ENCODE measurements around the gene RAI14.
"Not testable (repeated sequence)": the region's sequence is repeated elsewhere in the genome, so short reads cannot be mapped to it uniquely, and the experiment has no call there.

The RAI14 gene

DNA sequence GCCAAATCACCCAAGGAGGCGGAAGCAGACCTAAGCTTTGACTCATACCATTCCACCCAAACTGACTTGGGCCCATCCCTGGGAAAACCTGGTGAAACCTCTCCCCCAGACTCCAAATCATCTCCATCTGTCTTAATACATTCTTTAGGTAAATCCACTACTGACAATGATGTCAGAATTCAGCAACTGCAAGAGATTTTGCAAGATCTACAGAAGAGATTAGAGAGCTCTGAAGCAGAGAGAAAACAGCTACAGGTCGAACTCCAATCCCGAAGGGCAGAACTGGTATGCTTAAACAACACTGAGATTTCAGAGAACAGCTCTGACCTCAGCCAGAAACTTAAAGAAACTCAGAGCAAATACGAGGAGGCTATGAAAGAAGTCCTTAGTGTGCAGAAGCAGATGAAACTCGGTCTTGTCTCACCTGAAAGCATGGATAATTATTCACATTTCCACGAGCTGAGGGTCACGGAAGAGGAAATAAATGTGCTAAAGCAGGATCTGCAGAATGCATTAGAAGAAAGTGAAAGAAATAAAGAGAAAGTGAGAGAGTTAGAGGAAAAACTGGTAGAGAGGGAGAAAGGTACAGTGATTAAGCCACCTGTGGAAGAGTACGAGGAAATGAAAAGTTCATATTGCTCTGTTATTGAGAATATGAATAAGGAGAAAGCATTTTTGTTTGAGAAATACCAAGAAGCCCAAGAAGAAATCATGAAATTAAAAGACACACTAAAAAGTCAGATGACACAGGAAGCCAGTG is 167.0 kb downstream of the RAI14 start:
- Mint-ChIP-seq H3K4me1 (peaks cover 2% of the 10 kb centered on the region), H3K4me3 (no peak overlapping the region), H3K27ac (no peak overlapping the region), H3K9me3 (no peaks in the 10 kb centered on the region), H3K36me3 (no peaks in the 10 kb centered on the region), H3K27me3 (peaks cover 16% of the 10 kb centered on the region)
- DNase-seq (ENCODE audit: low spot score in 2 of 2) (no peak), ATAC-seq (ENCODE audit: low read depth) (no peak)

DNA sequence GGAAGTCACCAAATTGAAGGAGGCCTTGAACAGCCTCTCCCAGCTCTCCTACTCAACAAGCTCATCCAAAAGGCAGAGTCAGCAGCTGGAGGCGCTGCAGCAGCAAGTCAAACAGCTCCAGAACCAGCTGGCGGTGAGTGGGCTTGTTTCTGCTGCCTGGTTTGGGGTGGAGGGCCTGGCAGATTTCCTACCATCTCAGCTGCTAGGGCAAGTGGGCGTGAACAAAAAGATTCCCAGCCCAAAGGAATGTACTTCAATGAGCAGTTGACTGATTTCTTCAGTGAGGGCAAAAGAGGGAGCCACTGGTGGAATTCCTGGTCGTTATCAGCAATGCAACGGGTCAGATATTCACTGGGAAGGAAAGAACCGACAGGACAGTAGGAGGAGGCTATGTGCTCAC is 170.2 kb downstream of the RAI14 start:
- no peak overlapping the region for H3K27ac Mint-ChIP-seq
- H3K4me1 Mint-ChIP-seq, result peaks cover 2% of the 10 kb centered on the region
- no peaks in the 10 kb centered on the region for H3K36me3 Mint-ChIP-seq
- ATAC-seq (ENCODE audit: low read depth) (no peak), DNase-seq (ENCODE audit: low spot score in 2 of 2) (no peak)
- no peak overlapping the region for H3K4me3 Mint-ChIP-seq
- peaks cover 16% of the 10 kb centered on the region for H3K27me3 Mint-ChIP-seq
- no peaks in the 10 kb centered on the region for H3K9me3 Mint-ChIP-seq

DNA sequence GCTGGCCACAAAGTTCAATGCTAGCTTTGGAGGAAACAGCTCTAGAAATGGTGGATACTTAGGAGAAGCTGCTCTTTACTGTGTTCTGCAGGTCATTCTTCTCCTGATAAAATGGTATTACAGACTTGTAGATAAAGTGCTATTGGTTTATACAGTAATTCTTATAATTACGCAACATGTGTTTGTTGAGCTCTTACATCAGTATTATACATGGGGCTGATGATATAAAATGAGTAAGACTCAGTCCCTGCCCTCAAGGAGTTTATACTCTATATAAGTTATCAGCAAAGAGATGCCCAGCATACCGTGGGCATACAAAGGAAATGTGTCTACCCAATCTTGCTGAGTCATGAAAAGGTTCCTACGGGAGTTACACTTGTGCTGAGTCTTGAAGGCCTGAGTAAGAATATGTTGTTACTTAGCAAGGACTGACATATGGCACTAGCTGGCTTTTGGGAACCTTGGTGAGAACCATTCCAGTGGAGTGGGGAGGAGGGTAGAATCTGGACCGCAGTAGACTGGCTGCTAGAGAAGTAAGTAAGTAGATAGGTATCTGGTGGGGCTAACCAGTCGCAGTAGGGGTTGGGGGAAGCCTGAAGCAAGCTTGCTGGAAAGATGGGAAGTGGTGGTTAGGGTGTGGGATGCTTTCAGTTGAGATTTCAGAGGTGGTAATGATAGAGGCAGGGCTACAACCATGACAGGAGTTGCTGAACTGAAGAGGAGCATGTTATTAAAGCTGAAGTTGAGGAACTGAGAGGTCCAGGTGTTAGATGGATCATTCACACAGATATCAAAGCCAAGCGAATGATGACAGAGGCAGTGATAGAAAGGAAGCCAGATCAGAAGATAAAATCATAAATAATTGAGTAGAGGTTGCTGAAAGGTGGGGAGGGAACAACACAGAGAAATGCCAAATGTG is 171.7 kb downstream of the RAI14 start:
- Mint-ChIP-seq H3K4me3 (no peak overlapping the region), H3K27ac (no peak overlapping the region), H3K9me3 (no peaks in the 10 kb centered on the region), H3K4me1 (peaks cover 2% of the 10 kb centered on the region), H3K27me3 (peaks cover 16% of the 10 kb centered on the region), H3K36me3 (no peaks in the 10 kb centered on the region)
- DNase-seq (ENCODE audit: low spot score in 2 of 2) (no peak), ATAC-seq (ENCODE audit: low read depth) (no peak)

DNA sequence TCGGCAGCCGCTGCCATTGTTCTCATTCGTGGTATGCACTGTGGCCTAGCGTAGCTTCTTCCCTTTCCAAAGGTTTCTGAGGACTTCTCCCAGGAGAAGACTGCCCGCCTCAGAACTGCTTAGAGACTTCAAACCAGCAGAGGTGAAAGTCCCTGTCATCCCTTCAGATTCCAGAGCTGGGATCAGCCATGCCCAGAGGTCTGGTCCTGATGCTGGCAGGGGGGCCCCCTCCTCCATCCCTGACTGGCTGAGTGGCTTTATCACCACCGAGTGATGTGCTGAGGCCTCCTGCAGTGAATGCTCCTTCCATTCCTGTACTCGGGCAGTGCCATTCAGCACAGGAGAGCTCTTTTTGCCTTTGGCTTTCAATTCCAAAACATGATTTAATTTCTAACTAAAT is 174.7 kb downstream of the RAI14 start:
- not testable (repeated sequence) for ATAC-seq (ENCODE audit: low read depth); H3K4me3 Mint-ChIP-seq; H3K27ac Mint-ChIP-seq; H3K36me3 Mint-ChIP-seq; H3K27me3 Mint-ChIP-seq; H3K4me1 Mint-ChIP-seq; DNase-seq (ENCODE audit: low spot score in 2 of 2); H3K9me3 Mint-ChIP-seq

DNA sequence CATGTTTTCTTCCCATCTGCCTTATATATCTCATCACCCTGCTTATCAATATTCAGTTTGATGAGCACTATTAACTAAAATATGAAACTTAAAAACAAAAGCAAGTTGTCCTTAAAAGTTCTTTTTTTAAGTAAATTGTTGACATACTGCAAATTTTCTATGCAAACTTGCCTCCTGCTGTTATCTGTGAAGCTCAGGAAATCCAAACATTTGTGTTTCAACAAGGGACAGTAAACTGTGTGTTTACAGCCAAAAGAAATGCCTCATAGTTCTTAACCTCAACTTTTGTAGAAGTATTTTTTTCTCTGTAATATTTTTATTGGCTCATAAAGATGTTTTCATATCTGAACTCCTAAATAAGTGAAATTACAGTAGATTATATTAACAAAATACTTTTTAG is 175.2 kb downstream of the RAI14 start:
- H3K9me3 Mint-ChIP-seq, result no peaks in the 10 kb centered on the region
- H3K27ac Mint-ChIP-seq, result no peak overlapping the region
- no peaks in the 10 kb centered on the region for H3K36me3 Mint-ChIP-seq
- no peaks in the 10 kb centered on the region for H3K4me1 Mint-ChIP-seq
- ATAC-seq (ENCODE audit: low read depth) (no peak), DNase-seq (ENCODE audit: low spot score in 2 of 2) (no peak)
- H3K27me3 Mint-ChIP-seq, result peaks cover 6% of the 10 kb centered on the region
- H3K4me3 Mint-ChIP-seq, result no peak overlapping the region

DNA sequence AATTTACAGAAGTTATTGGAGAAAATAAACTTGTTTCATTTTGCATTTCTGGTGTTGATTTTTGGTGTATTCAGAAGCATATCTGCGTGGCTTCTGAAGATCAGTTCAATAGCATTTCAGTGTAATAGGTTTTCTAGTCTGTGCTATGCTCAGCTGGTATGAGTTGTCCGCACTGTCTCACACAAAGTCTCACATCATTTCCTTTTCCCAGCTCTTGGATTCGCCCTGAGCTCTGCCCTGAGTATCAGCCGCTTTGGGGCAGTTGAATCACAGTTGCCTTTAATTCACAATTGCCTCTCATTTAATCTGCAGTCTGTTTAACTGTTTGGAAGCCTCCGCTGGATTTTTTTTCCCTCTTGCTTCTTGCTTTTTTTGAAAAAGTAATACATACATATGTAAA is 176.4 kb downstream of the RAI14 start:
- ATAC-seq (ENCODE audit: low read depth), result no peak
- no peak overlapping the region for H3K27ac Mint-ChIP-seq

DNA sequence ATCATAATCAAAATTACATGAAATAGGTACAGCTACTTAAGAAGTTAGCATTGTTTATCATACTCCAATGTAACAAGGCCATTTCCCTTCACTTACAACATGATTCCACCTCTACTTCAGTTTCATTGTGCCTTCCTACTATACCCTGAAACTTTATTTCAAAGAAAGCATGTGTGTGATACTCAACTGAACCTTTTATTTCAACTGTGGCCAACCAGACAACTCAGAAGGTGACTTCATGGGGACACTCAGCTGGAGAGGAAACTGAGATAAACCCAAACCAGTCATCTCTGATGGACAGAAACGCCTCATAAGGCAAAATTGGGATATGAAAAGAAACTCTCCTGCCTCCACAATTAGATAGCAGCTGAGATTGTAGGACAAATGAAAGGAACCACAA is 177.0 kb downstream of the RAI14 start:
- Mint-ChIP-seq H3K9me3 (no peaks in the 10 kb centered on the region), H3K27me3 (peaks cover 2% of the 10 kb centered on the region), H3K4me1 (no peaks in the 10 kb centered on the region), H3K27ac (no peak overlapping the region), H3K36me3 (no peaks in the 10 kb centered on the region), H3K4me3 (no peak overlapping the region)
- ATAC-seq (ENCODE audit: low read depth), result no peak
- DNase-seq (ENCODE audit: low spot score in 2 of 2), result no peak

More for the DNA sequence above, 176.4 kb downstream of the RAI14 start:
- Mint-ChIP-seq H3K9me3 (no peaks in the 10 kb centered on the region), H3K4me1 (no peaks in the 10 kb centered on the region), H3K27me3 (peaks cover 4% of the 10 kb centered on the region), H3K4me3 (no peak overlapping the region), H3K36me3 (no peaks in the 10 kb centered on the region)
- no peak for DNase-seq (ENCODE audit: low spot score in 2 of 2)

DNA sequence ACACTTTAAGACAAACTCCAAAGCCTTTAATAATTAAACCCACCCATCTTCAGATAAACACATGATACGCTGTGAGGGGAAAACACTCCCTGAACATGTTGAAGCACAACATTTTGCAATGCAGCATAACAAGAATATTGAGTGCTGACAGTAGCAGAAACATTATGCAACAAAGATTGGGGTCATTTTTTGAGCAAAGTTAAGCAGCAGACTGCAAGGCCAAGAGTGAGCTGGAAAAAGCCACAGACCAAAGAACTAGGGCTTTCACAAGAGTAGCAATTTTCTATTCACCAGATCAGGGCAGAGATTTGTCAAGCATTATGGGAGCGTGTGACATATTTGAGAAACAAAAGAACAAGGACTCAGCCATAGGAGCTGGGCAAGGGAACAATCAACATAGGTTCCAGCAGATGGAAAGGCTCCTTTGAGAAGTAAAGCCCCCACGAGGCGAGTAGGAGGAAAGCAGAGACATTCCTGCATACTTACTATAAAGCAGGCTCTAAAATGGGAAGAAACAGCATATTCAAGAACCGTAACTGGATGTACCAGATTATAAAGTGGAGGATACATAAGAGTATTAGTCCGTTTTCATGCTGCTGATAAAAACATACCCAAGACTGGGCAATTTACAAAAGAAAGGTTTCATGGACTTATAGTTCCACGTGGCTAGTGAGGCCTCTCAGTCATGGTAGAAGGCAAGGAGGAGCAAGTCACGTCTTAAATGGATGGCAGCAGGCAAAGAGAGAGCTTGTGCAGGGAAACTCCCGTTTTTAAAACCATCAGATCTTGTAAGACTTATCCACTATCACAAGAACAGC is 178.1 kb downstream of the RAI14 start:
- H3K4me3 Mint-ChIP-seq, result no peak overlapping the region
- H3K4me1 Mint-ChIP-seq, result peaks cover 6% of the 10 kb centered on the region
- H3K27me3 Mint-ChIP-seq, result no peaks in the 10 kb centered on the region
- no peak overlapping the region for H3K27ac Mint-ChIP-seq
- DNase-seq (ENCODE audit: low spot score in 2 of 2) (no peak), ATAC-seq (ENCODE audit: low read depth) (no peak)
- no peaks in the 10 kb centered on the region for H3K36me3 Mint-ChIP-seq
- no peaks in the 10 kb centered on the region for H3K9me3 Mint-ChIP-seq

DNA sequence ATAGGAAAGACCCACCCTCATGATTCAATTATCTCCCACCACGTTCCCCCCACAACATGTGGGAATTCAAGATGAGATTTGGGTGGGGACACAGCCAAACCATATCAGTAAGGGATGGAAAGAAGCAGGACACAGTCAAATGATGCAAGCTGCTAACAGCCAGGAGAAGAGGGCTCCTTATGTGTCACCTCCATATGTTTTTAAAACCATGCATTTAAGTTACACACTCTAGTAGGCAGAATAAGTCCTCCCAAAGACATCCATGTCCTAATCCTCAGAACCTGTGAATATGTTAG is 178.6 kb downstream of the RAI14 start:
- Mint-ChIP-seq H3K4me1 (peaks cover 11% of the 10 kb centered on the region), H3K27me3 (no peaks in the 10 kb centered on the region), H3K4me3 (no peak overlapping the region), H3K9me3 (no peaks in the 10 kb centered on the region), H3K27ac (no peak overlapping the region), H3K36me3 (no peaks in the 10 kb centered on the region)
- DNase-seq (ENCODE audit: low spot score in 2 of 2) (no peak), ATAC-seq (ENCODE audit: low read depth) (no peak)

DNA sequence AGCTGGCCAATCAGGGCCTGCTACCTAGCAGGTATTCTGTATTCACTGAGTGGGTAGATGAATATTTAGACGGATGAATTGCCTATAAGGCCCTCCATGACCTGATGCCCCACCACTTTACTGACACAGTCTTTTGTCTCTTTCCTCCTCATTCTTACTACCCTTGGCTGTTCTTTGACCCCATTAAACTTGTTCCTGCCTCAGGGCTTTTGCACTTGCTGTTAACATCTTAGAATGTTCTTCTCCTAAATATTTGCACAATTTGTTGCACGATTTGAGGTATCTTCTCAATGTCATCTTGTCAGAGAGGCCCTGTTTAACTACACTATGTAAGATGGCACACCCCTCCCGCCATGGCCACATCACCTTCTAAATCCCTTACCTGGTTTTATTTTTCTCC is 179.5 kb downstream of the RAI14 start:
- ATAC-seq (ENCODE audit: low read depth) (no peak), DNase-seq (ENCODE audit: low spot score in 2 of 2) (no peak)
- no peak overlapping the region for H3K27ac Mint-ChIP-seq
- no peaks in the 10 kb centered on the region for H3K36me3 Mint-ChIP-seq
- H3K4me1 Mint-ChIP-seq, result peaks cover 11% of the 10 kb centered on the region
- no peaks in the 10 kb centered on the region for H3K27me3 Mint-ChIP-seq
- H3K4me3 Mint-ChIP-seq, result no peak overlapping the region
- no peaks in the 10 kb centered on the region for H3K9me3 Mint-ChIP-seq

DNA sequence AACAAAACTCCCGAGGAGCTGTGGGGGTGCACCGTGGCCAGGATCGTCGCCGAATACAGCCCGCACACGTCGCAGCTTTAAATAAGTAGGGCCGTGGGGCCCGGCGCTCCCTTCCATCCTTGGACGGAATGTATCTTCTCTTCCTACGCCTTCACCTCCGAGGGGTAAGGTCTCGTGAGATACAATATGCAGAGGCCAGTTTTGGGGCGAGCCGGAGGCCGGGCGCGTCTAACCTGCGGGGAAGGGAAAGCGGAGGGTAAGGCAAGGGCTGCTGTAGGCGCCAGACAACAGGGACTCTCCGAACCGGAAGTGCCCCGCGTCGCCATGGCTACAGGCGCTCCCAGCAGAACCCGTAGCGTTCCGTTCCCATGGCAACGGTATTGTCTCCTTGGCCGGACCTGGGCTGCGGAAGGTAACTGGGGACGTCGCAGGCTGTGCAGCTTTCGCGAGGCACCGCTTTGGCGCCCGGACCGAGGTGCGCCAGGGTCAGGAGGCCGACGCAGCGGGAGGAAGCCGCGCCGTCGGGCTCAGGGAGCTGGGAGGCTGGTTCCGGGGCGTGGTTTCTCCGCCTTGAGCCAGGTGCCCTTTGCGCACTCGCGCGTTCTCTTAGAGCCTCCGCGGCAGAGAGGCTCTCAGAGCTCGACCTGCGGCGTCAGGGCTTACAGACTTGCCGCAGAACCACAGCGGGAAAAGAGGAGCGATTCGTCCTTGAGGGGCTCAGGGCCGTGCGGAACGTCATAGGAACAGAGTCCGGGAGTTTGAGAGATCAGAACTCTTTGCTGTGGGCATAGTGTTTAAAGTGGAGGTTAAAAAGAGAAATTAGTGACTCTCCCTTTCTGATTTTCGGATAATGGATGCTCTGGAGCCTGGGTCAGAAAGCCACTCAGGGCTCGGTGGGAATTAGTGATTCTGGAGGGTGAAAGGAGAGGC is 182.9 kb downstream of the RAI14 start, which contains the start of gene TTC23L:
Gene TTC23L (plus strand): TSS at position 380 of the 930 bp plus-strand sequence. CDS start 1,508 bp downstream, outside the sequence.
- Mint-ChIP-seq H3K4me1 (peaks cover 11% of the 10 kb centered on the region), H3K27me3 (no peaks in the 10 kb centered on the region), H3K9me3 (no peaks in the 10 kb centered on the region), H3K27ac (peak within 1 kb of the TSS; percentile 94), H3K36me3 (no peaks in the 10 kb centered on the region), H3K4me3 (peak within 1 kb of the TSS; percentile 92)
- DNase-seq (ENCODE audit: low spot score in 2 of 2), result peak; percentile 88 to 91
- ATAC-seq (ENCODE audit: low read depth), result peak; percentile 92

DNA sequence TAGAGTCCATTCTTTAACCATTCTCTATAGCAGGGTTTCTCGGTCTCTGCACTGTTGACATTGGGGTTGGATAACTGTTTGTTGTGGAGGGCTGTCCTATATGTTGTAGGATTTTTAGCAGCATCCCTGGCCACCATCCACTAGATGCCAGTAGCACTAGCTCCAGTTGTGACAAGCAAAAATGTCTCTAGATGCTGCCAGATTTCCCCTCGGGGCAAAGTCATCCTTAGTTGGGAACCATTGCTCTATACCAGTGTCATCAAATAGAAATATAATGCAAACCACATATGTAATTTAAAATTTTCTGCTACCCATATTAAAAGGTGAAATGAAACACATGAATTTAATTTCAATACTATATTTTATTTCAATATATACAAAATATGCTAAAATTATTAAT is 185.7 kb downstream of the RAI14 start:
- Mint-ChIP-seq H3K36me3 (no peaks in the 10 kb centered on the region), H3K9me3 (no peaks in the 10 kb centered on the region), H3K4me1 (peaks cover 11% of the 10 kb centered on the region), H3K27me3 (no peaks in the 10 kb centered on the region), H3K27ac (no peak overlapping the region), H3K4me3 (no peak overlapping the region)
- DNase-seq (ENCODE audit: low spot score in 2 of 2) (no peak), ATAC-seq (ENCODE audit: low read depth) (no peak)

DNA sequence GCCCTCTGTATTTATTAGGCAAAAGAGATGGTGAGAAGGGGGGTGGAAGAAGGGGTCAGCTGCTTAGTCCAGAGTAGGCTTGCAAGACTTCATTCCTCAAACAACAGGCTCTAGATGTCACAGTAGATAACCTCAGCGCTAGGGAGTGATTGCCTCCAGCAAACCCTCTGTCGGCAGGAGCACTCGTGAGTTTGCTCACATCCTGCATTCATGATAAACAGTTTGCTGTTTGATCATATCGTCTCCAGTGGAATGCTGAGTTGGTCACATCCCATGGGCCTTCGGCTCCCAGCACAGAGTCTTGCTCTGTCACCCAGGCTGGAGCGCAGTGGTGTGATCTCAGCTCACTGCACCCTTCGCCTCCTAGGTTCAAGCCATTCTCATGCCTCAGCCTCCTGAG is 186.4 kb downstream of the RAI14 start:
- ATAC-seq (ENCODE audit: low read depth) (no peak), DNase-seq (ENCODE audit: low spot score in 2 of 2) (no peak)
- no peak overlapping the region for H3K27ac Mint-ChIP-seq
- H3K27me3 Mint-ChIP-seq, result no peaks in the 10 kb centered on the region
- no peaks in the 10 kb centered on the region for H3K36me3 Mint-ChIP-seq
- H3K4me1 Mint-ChIP-seq, result peaks cover 11% of the 10 kb centered on the region
- H3K9me3 Mint-ChIP-seq, result no peaks in the 10 kb centered on the region
- no peak overlapping the region for H3K4me3 Mint-ChIP-seq

Data from memory B cell (primary cell).